ENCODE results near the gene RAI14. TPM values are rescaled to one million over a fixed set of nuclear protein-coding genes. Genes with fewer than 3 reads are reported as not detected.

Gene RAI14
- total RNA-seq, 1 donor from 2014 or later, result 30.7 TPM

DNA sequence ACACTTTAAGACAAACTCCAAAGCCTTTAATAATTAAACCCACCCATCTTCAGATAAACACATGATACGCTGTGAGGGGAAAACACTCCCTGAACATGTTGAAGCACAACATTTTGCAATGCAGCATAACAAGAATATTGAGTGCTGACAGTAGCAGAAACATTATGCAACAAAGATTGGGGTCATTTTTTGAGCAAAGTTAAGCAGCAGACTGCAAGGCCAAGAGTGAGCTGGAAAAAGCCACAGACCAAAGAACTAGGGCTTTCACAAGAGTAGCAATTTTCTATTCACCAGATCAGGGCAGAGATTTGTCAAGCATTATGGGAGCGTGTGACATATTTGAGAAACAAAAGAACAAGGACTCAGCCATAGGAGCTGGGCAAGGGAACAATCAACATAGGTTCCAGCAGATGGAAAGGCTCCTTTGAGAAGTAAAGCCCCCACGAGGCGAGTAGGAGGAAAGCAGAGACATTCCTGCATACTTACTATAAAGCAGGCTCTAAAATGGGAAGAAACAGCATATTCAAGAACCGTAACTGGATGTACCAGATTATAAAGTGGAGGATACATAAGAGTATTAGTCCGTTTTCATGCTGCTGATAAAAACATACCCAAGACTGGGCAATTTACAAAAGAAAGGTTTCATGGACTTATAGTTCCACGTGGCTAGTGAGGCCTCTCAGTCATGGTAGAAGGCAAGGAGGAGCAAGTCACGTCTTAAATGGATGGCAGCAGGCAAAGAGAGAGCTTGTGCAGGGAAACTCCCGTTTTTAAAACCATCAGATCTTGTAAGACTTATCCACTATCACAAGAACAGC is 178.1 kb downstream of the RAI14 start:
- peaks cover 8% of the 10 kb centered on the region for H3K4me1 ChIP-seq
- H3K4me3 ChIP-seq, result no peak overlapping the region
- TF ChIP-seq, protein P1, sequence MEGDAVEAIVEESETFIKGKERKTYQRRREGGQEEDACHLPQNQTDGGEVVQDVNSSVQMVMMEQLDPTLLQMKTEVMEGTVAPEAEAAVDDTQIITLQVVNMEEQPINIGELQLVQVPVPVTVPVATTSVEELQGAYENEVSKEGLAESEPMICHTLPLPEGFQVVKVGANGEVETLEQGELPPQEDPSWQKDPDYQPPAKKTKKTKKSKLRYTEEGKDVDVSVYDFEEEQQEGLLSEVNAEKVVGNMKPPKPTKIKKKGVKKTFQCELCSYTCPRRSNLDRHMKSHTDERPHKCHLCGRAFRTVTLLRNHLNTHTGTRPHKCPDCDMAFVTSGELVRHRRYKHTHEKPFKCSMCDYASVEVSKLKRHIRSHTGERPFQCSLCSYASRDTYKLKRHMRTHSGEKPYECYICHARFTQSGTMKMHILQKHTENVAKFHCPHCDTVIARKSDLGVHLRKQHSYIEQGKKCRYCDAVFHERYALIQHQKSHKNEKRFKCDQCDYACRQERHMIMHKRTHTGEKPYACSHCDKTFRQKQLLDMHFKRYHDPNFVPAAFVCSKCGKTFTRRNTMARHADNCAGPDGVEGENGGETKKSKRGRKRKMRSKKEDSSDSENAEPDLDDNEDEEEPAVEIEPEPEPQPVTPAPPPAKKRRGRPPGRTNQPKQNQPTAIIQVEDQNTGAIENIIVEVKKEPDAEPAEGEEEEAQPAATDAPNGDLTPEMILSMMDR (IDR thresholded peaks at IDR 0.05), result no peak
- TF ChIP-seq POLR2A (IDR thresholded peaks at IDR 0.05), result no peak
- peak in 1 of 2 donors; percentile 18 for TF ChIP-seq POLR2AphosphoS5 (IDR thresholded peaks at IDR 0.05; ENCODE audit: insufficient read depth in 1 of 2, low read depth in 1 of 2)
- peaks cover 0 to 11% of the 10 kb centered on the region in 2 donors for H3K36me3 ChIP-seq
- no peaks in the 10 kb centered on the region for H3K27me3 ChIP-seq
- H3K9me3 ChIP-seq, result no peaks in the 10 kb centered on the region
- no peak for DNase-seq (ENCODE audit: extremely low spot score in 2 of 2)
- intact Hi-C loops (cut with DNase I), result no loop called here
- no peak overlapping the region for H3K27ac ChIP-seq

GRCh38 chr5:34834794-34835089 is 178.6 kb downstream of the RAI14 start:
- no peaks in the 10 kb centered on the region for H3K27me3 ChIP-seq
- no peak for TF ChIP-seq POLR2A (IDR thresholded peaks at IDR 0.05)
- TF ChIP-seq, protein P1 (IDR thresholded peaks at IDR 0.05), result no peak
- TF ChIP-seq POLR2AphosphoS5 (IDR thresholded peaks at IDR 0.05; ENCODE audit: insufficient read depth in 1 of 2, low read depth in 1 of 2), result no peak
- intact Hi-C loops (cut with DNase I), result no loop called here
- H3K4me1 ChIP-seq, result peaks cover 8% of the 10 kb centered on the region
- H3K4me3 ChIP-seq, result no peak overlapping the region
- H3K9me3 ChIP-seq, result no peaks in the 10 kb centered on the region
- DNase-seq (ENCODE audit: extremely low spot score in 2 of 2), result no peak
- H3K27ac ChIP-seq, result no peak overlapping the region
- H3K36me3 ChIP-seq, result peaks cover 0 to 6% of the 10 kb centered on the region in 2 donors

- no peaks in the 10 kb centered on the region for H3K9me3 ChIP-seq
- no peak overlapping the region for H3K4me3 ChIP-seq
- no peak for DNase-seq (ENCODE audit: extremely low spot score in 2 of 2)
- H3K4me1 ChIP-seq, result peaks cover 8% of the 10 kb centered on the region
- H3K36me3 ChIP-seq, result no peaks in the 10 kb centered on the region
- H3K27me3 ChIP-seq, result no peaks in the 10 kb centered on the region
- TF ChIP-seq POLR2AphosphoS5 (IDR thresholded peaks at IDR 0.05; ENCODE audit: insufficient read depth in 1 of 2, low read depth in 1 of 2), result no peak
- no peak for TF ChIP-seq POLR2A (IDR thresholded peaks at IDR 0.05)
- TF ChIP-seq, protein P1 (IDR thresholded peaks at IDR 0.05), result no peak
- H3K27ac ChIP-seq, result no peak overlapping the region
- intact Hi-C loops (cut with DNase I), result no loop called here
Observed at GRCh38 chr5:34835664-34836063, 179.5 kb downstream of the RAI14 start.

DNA sequence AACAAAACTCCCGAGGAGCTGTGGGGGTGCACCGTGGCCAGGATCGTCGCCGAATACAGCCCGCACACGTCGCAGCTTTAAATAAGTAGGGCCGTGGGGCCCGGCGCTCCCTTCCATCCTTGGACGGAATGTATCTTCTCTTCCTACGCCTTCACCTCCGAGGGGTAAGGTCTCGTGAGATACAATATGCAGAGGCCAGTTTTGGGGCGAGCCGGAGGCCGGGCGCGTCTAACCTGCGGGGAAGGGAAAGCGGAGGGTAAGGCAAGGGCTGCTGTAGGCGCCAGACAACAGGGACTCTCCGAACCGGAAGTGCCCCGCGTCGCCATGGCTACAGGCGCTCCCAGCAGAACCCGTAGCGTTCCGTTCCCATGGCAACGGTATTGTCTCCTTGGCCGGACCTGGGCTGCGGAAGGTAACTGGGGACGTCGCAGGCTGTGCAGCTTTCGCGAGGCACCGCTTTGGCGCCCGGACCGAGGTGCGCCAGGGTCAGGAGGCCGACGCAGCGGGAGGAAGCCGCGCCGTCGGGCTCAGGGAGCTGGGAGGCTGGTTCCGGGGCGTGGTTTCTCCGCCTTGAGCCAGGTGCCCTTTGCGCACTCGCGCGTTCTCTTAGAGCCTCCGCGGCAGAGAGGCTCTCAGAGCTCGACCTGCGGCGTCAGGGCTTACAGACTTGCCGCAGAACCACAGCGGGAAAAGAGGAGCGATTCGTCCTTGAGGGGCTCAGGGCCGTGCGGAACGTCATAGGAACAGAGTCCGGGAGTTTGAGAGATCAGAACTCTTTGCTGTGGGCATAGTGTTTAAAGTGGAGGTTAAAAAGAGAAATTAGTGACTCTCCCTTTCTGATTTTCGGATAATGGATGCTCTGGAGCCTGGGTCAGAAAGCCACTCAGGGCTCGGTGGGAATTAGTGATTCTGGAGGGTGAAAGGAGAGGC is 182.9 kb downstream of the RAI14 start, which contains the start of gene TTC23L:
TTC23L (plus strand) TSS at position 380 of the 930 bp plus-strand sequence. CDS start 1,508 bp downstream, outside the sequence.
- Histone ChIP-seq H3K4me3 (peak within 1 kb of the TSS; percentile 46 to 59), H3K9me3 (no peaks in the 10 kb centered on the region), H3K27me3 (no peaks in the 10 kb centered on the region), H3K4me1 (peaks cover 6% of the 10 kb centered on the region), H3K36me3 (no peaks in the 10 kb centered on the region), H3K27ac (peak within 1 kb of the TSS; percentile 42)
- intact Hi-C loops (cut with DNase I), result no loop called here
- peak in 1 of 2 donors; percentile 91 for DNase-seq (ENCODE audit: extremely low spot score in 2 of 2)
- TF ChIP-seq, protein P1 (IDR thresholded peaks at IDR 0.05), result no peak
- peak; percentile 52 to 75 for TF ChIP-seq POLR2AphosphoS5 (IDR thresholded peaks at IDR 0.05; ENCODE audit: insufficient read depth in 1 of 2, low read depth in 1 of 2)
- peak in 1 of 2 donors; percentile 1 for TF ChIP-seq POLR2A (IDR thresholded peaks at IDR 0.05)

Data from vagina (tissue), 2 donors.